Esophagus muscularis mucosa (tissue), 2 donors: ENCODE results near the gene SLC25A11.

ENCODE experiments used
- POLR2A ChIP-seq: fragments of 450-650 bp; IDR thresholded peaks from one replicate; pipeline ENCODE4 v1.6.1; 2017; ENCODE audit warnings: antibody characterized with exemption, moderate library complexity, mild to moderate bottlenecking, low read depth
- POLR2AphosphoS5 ChIP-seq, 2 donors: sonication (generic); formaldehyde crosslinking; IDR thresholded peaks; one replicate each; pipeline ENCODE4 v1.6.1; 2017; ENCODE audit warnings: antibody characterized with exemption in 2 of 2

DNA sequence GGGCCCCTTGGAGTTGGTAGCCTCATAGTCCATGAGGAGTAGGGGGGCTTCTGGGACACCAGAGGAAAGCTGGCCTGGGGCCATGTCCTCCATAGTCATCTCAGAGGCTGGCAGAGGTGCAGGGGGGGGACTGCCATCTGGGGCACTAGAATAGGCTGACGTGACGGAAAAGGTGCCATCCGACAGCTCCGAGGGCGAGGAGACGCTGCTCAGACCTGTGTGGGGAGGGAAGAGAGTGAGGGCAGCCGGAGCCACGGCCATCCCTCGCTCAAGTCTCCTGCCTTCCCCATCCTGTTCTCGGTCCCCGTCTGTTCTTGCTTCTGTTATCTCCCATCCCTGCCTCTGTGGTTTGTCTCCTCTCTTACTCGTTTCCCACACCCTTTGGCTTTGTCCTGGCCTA is 32.5 kb upstream of the SLC25A11 start:
- TF ChIP-seq POLR2AphosphoS5 (IDR thresholded peaks at IDR 0.05) (no peak), POLR2A (no peak)
